NB4 (cell line): ENCODE results near the gene RPL13.
A peak's percentile ranks its signal among the peaks of the same experiment; 100 is the strongest.

Source experiments
- DNase-seq: peaks from one replicate; pipeline ENCODE4 v3.0.0; 2010; ENCODE audit warnings: low read depth
- H3K4me3 ChIP-seq: one replicate; pipeline ENCODE4 v1.5.1; 2011; ENCODE audit warnings: mild to moderate bottlenecking, low read depth, low read length, moderate library complexity
- MYC ChIP-seq: IDR thresholded peaks from 2 replicates; pipeline ENCODE4 v1.6.1; 2011; ENCODE audit warnings: low read depth, low read length
- POLR2A ChIP-seq: IDR thresholded peaks from 2 replicates; pipeline ENCODE4 v1.6.1; 2011; ENCODE audit warnings: mild to moderate bottlenecking; ENCODE audit not compliant: insufficient read length; ENCODE audit errors: extremely low read depth
- TF ChIP-seq, protein P1 (sequence below): IDR thresholded peaks from one replicate; pipeline ENCODE4 v1.5.1; 2012; ENCODE audit warnings: low read depth, low read length
- TF ChIP-seq, protein P2 (sequence below): IDR thresholded peaks from 2 replicates; pipeline ENCODE4 v1.6.1; 2011; ENCODE audit warnings: low read depth, low read length

RPL13 gene

DNA sequence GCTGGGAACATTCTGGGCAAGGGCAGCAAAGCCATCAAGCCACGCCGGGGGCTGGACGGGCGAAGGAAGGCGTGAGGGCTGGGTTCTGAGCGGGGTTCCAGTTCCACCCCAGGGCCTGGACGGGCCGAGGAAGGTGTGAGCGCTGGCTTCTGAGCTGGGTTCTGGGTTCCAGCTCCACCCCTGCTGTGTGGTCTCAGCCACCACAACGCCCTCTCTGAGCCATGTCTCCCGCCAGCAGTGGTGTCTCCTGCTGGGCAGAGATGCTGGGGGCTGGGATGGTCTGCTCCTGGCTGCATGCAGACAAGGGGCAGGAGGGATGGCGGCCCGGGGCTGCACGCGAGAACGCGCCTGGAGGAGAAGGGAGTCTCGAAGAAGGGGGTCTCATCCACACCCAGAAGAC is 11.2 kb downstream of the RPL13 start:
- no peak overlapping the region for H3K4me3 ChIP-seq
- no peak for DNase-seq
- TF ChIP-seq MYC, result no peak
- TF ChIP-seq POLR2A, result no peak

DNA sequence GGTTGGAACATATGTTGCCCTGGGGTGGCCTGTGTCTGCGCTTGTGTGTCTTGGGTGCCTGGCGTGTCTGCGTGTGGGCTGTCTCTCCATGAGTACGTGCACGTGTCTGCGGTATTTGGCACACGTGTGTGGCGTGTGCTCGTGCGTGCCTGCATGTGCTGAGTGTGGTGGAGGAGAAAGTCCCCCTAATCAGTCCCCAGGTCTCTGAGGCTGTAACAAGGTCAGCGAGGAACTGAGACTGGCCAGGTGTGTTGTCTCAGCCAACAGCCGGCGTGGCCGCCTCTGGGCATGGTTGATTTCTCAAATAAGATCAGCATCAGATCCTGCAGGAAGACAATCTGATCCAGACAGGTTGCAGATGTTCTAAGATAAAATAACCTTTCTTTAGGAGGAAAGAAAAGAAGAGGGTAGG is 11.6 kb downstream of the RPL13 start:
- DNase-seq, result no peak
- TF ChIP-seq POLR2A, result no peak
- TF ChIP-seq, protein P1, sequence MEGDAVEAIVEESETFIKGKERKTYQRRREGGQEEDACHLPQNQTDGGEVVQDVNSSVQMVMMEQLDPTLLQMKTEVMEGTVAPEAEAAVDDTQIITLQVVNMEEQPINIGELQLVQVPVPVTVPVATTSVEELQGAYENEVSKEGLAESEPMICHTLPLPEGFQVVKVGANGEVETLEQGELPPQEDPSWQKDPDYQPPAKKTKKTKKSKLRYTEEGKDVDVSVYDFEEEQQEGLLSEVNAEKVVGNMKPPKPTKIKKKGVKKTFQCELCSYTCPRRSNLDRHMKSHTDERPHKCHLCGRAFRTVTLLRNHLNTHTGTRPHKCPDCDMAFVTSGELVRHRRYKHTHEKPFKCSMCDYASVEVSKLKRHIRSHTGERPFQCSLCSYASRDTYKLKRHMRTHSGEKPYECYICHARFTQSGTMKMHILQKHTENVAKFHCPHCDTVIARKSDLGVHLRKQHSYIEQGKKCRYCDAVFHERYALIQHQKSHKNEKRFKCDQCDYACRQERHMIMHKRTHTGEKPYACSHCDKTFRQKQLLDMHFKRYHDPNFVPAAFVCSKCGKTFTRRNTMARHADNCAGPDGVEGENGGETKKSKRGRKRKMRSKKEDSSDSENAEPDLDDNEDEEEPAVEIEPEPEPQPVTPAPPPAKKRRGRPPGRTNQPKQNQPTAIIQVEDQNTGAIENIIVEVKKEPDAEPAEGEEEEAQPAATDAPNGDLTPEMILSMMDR, result no peak
- TF ChIP-seq, protein P2, sequence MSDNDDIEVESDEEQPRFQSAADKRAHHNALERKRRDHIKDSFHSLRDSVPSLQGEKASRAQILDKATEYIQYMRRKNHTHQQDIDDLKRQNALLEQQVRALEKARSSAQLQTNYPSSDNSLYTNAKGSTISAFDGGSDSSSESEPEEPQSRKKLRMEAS, result no peak
- TF ChIP-seq MYC, result no peak
- H3K4me3 ChIP-seq, result no peak overlapping the region

DNA sequence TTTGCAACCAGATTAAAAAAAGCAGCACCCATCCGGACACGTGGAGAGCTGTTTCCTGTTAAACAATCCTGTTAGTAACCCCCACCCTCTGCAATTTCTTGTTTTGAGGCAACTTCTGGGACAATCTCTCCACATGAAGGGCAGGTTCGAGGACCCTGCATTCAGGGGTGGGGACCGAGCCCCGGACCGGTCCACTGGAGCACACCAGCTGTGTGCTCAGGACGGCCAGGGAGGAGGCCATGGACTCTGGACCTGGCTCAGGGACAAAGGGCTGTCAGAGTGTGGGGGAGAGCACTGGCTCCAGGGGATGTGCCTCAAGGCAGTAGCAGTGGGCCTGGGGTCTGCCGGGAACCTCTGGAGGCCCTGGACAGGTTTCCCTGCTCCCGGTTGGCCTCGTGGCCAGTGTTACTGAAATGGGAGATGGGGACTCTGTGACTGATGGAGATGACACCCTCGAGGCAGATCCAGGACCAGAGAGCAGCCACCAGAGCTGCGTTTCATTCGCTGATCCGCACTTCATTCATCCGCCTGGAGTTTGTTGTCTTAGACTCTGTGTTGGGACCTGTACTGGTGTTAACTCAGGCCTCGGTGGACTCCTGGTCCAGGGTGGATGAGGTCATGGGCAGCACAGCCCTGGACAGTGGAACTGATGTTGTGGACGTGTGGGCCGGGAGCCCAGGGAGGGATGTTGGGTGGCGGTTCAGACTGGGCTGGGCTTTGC is 12.2 kb downstream of the RPL13 start:
- TF ChIP-seq, protein P2, result peak; percentile 65
- no peak for TF ChIP-seq MYC
- H3K4me3 ChIP-seq, result no peak overlapping the region
- no peak for DNase-seq

- no peak for DNase-seq
- H3K4me3 ChIP-seq, result no peak overlapping the region
These were observed 13.6 kb downstream of the RPL13 start for GRCh38 chr16:89573826-89574680.

DNA sequence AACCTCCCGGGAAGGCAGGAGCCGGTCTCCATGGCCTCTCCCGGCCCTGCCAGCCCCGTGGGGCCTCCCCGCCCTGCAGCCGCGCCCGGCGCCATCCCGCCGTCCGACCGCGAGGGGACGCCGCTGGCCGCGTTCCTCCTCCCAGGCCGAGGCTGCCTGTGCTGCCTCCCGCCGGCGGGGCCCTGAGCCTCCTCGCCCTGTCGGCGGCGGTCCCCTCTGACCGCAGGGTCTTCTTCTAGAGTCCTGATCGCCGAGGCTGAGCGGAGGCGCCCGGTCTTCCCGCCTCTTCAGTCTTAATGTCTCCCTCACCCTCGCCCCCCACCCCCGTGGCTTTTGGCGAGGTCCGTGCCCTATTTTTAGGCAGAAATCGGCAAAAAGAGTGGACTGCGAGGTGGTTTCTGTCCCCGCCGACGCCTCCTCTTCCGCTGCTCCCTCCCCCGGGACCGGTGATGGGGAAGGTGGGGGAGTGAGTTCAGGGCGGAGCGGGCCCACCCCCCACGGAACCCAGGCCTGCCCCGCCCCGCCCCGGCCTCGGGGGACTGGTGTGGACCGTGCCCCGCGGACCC is 14.3 kb downstream of the RPL13 start:
- DNase-seq, result peak; percentile 86
- TF ChIP-seq MYC, result no peak
- TF ChIP-seq, protein P1, result peak; percentile 63
- no peak overlapping the region for H3K4me3 ChIP-seq

More at GRCh38 chr16:89573826-89574680, 13.6 kb downstream of the RPL13 start:
- TF ChIP-seq, protein P2, result no peak; the same call in 1 of the 2 replicates
- no peak for TF ChIP-seq MYC
- TF ChIP-seq POLR2A, result no peak
- TF ChIP-seq, protein P1, result no peak

GRCh38 chr16:89575247-89576152 is 15.0 kb downstream of the RPL13 start, which contains the start of gene CPNE7:
CPNE7 (plus strand) TSS chr16:89575758; CDS start chr16:89575898, 140 bp downstream.
- no peak for TF ChIP-seq POLR2A
- TF ChIP-seq, protein P1, result no peak
- no peak for TF ChIP-seq MYC
- TF ChIP-seq, protein P2, result no peak
- no peak within 1 kb of the TSS for H3K4me3 ChIP-seq
- DNase-seq, result no peak
